WTC11 (cell line): ENCODE results near the gene HEPACAM.

Experiments used
- TEAD4 ChIP-seq: sonication (generic); formaldehyde crosslinking; IDR thresholded peaks from 2 replicates; pipeline ENCODE4 v1.8.0; 2022; ENCODE audit warnings: mild to moderate bottlenecking, missing genetic modification reagents
- TF ChIP-seq, protein P1 (sequence below): sonication (generic); formaldehyde crosslinking; IDR thresholded peaks from 2 replicates; pipeline ENCODE4 v1.8.1; 2023; ENCODE audit warnings: mild to moderate bottlenecking, missing genetic modification reagents
- TF ChIP-seq, protein P2 (sequence below): fragments of 200-600 bp; IDR thresholded peaks from 2 replicates; pipeline ENCODE4 v1.8.0; 2022; ENCODE audit warnings: antibody characterized with exemption
- TF ChIP-seq, protein P3 (sequence below): sonication (generic); formaldehyde crosslinking; IDR thresholded peaks from 2 replicates; pipeline ENCODE4 v1.8.1; 2023; ENCODE audit warnings: mild to moderate bottlenecking, missing genetic modification reagents, borderline replicate concordance

DNA sequence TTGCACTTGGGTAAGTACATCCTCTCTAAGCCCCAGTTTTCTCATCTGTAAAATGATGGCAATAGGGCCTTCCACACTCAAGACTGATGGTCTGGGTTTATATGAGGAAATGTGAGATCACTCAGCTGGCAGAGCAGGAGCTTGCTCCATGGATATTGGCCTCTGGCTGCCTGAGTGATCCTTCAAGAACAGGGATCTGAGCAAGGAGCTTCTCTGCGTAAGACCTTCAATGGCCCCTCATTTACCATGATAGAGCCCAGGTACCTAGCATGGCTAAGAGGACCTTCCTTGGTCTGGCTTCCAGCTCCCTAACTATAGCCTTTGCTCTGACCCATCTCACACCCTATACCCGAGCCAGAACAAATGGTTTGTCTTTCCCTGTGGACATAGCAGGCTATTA, 43.7 kb downstream of the HEPACAM start:
- TF ChIP-seq, protein P1, sequence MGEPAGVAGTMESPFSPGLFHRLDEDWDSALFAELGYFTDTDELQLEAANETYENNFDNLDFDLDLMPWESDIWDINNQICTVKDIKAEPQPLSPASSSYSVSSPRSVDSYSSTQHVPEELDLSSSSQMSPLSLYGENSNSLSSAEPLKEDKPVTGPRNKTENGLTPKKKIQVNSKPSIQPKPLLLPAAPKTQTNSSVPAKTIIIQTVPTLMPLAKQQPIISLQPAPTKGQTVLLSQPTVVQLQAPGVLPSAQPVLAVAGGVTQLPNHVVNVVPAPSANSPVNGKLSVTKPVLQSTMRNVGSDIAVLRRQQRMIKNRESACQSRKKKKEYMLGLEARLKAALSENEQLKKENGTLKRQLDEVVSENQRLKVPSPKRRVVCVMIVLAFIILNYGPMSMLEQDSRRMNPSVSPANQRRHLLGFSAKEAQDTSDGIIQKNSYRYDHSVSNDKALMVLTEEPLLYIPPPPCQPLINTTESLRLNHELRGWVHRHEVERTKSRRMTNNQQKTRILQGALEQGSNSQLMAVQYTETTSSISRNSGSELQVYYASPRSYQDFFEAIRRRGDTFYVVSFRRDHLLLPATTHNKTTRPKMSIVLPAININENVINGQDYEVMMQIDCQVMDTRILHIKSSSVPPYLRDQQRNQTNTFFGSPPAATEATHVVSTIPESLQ (CRISPR knock-in tag), result no peak
- TF ChIP-seq, protein P2, sequence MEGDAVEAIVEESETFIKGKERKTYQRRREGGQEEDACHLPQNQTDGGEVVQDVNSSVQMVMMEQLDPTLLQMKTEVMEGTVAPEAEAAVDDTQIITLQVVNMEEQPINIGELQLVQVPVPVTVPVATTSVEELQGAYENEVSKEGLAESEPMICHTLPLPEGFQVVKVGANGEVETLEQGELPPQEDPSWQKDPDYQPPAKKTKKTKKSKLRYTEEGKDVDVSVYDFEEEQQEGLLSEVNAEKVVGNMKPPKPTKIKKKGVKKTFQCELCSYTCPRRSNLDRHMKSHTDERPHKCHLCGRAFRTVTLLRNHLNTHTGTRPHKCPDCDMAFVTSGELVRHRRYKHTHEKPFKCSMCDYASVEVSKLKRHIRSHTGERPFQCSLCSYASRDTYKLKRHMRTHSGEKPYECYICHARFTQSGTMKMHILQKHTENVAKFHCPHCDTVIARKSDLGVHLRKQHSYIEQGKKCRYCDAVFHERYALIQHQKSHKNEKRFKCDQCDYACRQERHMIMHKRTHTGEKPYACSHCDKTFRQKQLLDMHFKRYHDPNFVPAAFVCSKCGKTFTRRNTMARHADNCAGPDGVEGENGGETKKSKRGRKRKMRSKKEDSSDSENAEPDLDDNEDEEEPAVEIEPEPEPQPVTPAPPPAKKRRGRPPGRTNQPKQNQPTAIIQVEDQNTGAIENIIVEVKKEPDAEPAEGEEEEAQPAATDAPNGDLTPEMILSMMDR, result no peak
- TF ChIP-seq TEAD4, result no peak
- TF ChIP-seq, protein P3, sequence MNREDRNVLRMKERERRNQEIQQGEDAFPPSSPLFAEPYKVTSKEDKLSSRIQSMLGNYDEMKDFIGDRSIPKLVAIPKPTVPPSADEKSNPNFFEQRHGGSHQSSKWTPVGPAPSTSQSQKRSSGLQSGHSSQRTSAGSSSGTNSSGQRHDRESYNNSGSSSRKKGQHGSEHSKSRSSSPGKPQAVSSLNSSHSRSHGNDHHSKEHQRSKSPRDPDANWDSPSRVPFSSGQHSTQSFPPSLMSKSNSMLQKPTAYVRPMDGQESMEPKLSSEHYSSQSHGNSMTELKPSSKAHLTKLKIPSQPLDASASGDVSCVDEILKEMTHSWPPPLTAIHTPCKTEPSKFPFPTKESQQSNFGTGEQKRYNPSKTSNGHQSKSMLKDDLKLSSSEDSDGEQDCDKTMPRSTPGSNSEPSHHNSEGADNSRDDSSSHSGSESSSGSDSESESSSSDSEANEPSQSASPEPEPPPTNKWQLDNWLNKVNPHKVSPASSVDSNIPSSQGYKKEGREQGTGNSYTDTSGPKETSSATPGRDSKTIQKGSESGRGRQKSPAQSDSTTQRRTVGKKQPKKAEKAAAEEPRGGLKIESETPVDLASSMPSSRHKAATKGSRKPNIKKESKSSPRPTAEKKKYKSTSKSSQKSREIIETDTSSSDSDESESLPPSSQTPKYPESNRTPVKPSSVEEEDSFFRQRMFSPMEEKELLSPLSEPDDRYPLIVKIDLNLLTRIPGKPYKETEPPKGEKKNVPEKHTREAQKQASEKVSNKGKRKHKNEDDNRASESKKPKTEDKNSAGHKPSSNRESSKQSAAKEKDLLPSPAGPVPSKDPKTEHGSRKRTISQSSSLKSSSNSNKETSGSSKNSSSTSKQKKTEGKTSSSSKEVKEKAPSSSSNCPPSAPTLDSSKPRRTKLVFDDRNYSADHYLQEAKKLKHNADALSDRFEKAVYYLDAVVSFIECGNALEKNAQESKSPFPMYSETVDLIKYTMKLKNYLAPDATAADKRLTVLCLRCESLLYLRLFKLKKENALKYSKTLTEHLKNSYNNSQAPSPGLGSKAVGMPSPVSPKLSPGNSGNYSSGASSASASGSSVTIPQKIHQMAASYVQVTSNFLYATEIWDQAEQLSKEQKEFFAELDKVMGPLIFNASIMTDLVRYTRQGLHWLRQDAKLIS (CRISPR knock-in tag), result no peak
